Thymus (tissue), 11 donors: ENCODE results near the gene RIBC1. TPM values are rescaled to one million over a fixed set of nuclear protein-coding genes. Genes with fewer than 3 reads are reported as not detected.
"Not testable (repeated sequence)": the region's sequence is repeated elsewhere in the genome, so short reads cannot be mapped to it uniquely, and the experiment has no call there.

Experiments used
- DNase-seq, 9 donors: peaks; one replicate each; pipeline ENCODE4 v3.0.0-alpha.2; 2013; ENCODE audit warnings: low spot score in 9 of 9, low read depth in 6 of 9, missing footprints in 1 of 9
- H3K27ac ChIP-seq, 2 donors: one replicate each; pipeline ENCODE4 v1.5.1; 2013; ENCODE audit warnings: control low read depth in 1 of 2, low read depth in 1 of 2, low read length in 1 of 2, mild to moderate bottlenecking in 1 of 2, moderate library complexity in 1 of 2
- H3K27me3 ChIP-seq, 2 donors: one replicate each; pipeline ENCODE4 v1.5.1; 2013; ENCODE audit warnings: low read length in 1 of 2; ENCODE audit not compliant: control insufficient read depth in 2 of 2, insufficient read depth in 1 of 2
- H3K36me3 ChIP-seq, 2 donors: one replicate each; pipeline ENCODE4 v1.5.1; 2013; ENCODE audit warnings: low read length in 1 of 2, mild to moderate bottlenecking in 1 of 2, moderate library complexity in 1 of 2; ENCODE audit not compliant: control insufficient read depth in 2 of 2, insufficient read depth in 2 of 2
- H3K4me1 ChIP-seq, 2 donors: one replicate each; pipeline ENCODE4 v1.5.1; 2013; ENCODE audit warnings: low read length in 2 of 2; ENCODE audit not compliant: control insufficient read depth in 2 of 2, insufficient read depth in 2 of 2
- H3K4me3 ChIP-seq, 2 donors: one replicate each; pipeline ENCODE4 v1.5.1; 2013; ENCODE audit warnings: low read length in 2 of 2, control low read depth in 1 of 2, mild to moderate bottlenecking in 1 of 2
- H3K9me3 ChIP-seq, 2 donors: one replicate each; pipeline ENCODE4 v1.5.1; 2013; ENCODE audit warnings: low read length in 1 of 2, mild to moderate bottlenecking in 1 of 2; ENCODE audit not compliant: control insufficient read depth in 2 of 2, insufficient read depth in 1 of 2
- WGBS: extraction: QIAGEN DNeasy Blood & Tissue Kit; methylation state at CpG from one replicate; pipeline ENCODE4 v1.1.7; 2013; 5-methylcytosine and 5-hydroxymethylcytosine counted together
- polyA plus RNA-seq: library from polyadenylated mRNA; stranded (reverse); fragments of 200-250 nt; gene quantifications from one replicate; pipeline ENCODE4 v1.2.3, GENCODE V29; 2013
- total RNA-seq: library from RNA; stranded (reverse); fragments of 120-200 nt; gene quantifications from one replicate; pipeline ENCODE4 v1.2.4, GENCODE V29; 2013
- donor health status: healthy.

Gene RIBC1
- total and polyA plus RNA-seq, 2 donors, result 1.2 to 1.8 TPM

- DNase-seq, result no peak
- 96% methylated on average over 4 of the region's 4 CpGs for WGBS
- Histone ChIP-seq H3K27me3 (no peaks in the 10 kb centered on the region), H3K36me3 (peaks cover 47 to 72% of the 10 kb centered on the region in 2 donors), H3K27ac (no peak overlapping the region), H3K4me3 (no peak overlapping the region), H3K9me3 (no peaks in the 10 kb centered on the region), H3K4me1 (no peaks in the 10 kb centered on the region)
These were observed 39.1 kb upstream of the RIBC1 start for GRCh38 chrX:53383376-53384076.

- Histone ChIP-seq H3K27ac (no peak overlapping the region), H3K4me1 (no peaks in the 10 kb centered on the region), H3K27me3 (no peaks in the 10 kb centered on the region), H3K9me3 (no peaks in the 10 kb centered on the region), H3K36me3 (peaks cover 23 to 67% of the 10 kb centered on the region in 2 donors), H3K4me3 (no peak overlapping the region)
- DNase-seq, result no peak
- WGBS, result 96% methylated on average over 2 of the region's 2 CpGs
These were observed 26.9 kb upstream of the RIBC1 start for GRCh38 chrX:53395605-53396298.

- 97% methylated on average over 1 of the region's 1 CpG for WGBS
- Histone ChIP-seq H3K36me3 (peaks cover 26 to 73% of the 10 kb centered on the region in 2 donors), H3K27ac (no peak overlapping the region), H3K4me3 (no peak overlapping the region), H3K4me1 (no peaks in the 10 kb centered on the region), H3K9me3 (no peaks in the 10 kb centered on the region), H3K27me3 (no peaks in the 10 kb centered on the region)
- no peak for DNase-seq
These were observed 24.5 kb upstream of the RIBC1 start for GRCh38 chrX:53398216-53398615.

- Histone ChIP-seq H3K36me3 (peaks cover 45 to 82% of the 10 kb centered on the region in 2 donors), H3K4me1 (no peaks in the 10 kb centered on the region), H3K9me3 (no peaks in the 10 kb centered on the region), H3K27ac (no peak overlapping the region), H3K27me3 (no peaks in the 10 kb centered on the region), H3K4me3 (no peak overlapping the region)
- WGBS, result 98% methylated on average over 10 of the region's 10 CpGs
- no peak for DNase-seq
These were observed 19.1 kb upstream of the RIBC1 start for GRCh38 chrX:53403535-53403934.

GRCh38 chrX:53412446-53412845 is 10.2 kb upstream of the RIBC1 start:
- no peak overlapping the region for H3K4me3 ChIP-seq
- H3K27me3 ChIP-seq, result no peaks in the 10 kb centered on the region
- WGBS, result 89% methylated on average over 2 of the region's 2 CpGs
- H3K27ac ChIP-seq, result no peak overlapping the region
- no peaks in the 10 kb centered on the region for H3K4me1 ChIP-seq
- H3K36me3 ChIP-seq, result peaks cover 48 to 70% of the 10 kb centered on the region in 2 donors
- H3K9me3 ChIP-seq, result no peaks in the 10 kb centered on the region
- DNase-seq, result no peak

- H3K27ac ChIP-seq, H3K27me3 ChIP-seq, DNase-seq, H3K4me3 ChIP-seq, H3K9me3 ChIP-seq, H3K36me3 ChIP-seq: not testable (repeated sequence)
- H3K4me1 ChIP-seq, result peaks cover 11 to 20% of the 10 kb centered on the region in 2 donors
- 100% methylated on average over 3 of the region's 3 CpGs for WGBS
These were observed 2.3 kb upstream of the RIBC1 start for GRCh38 chrX:53420351-53420750.

GRCh38 chrX:53421125-53421524 is 1.5 kb upstream of the RIBC1 start:
- Histone ChIP-seq H3K27ac (no peak overlapping the region), H3K4me3 (peak overlapping the region; percentile 78 to 89), H3K9me3 (peaks cover 0 to 3% of the 10 kb centered on the region in 2 donors), H3K36me3 (peaks cover 0 to 2% of the 10 kb centered on the region in 2 donors), H3K4me1 (peaks cover 11 to 20% of the 10 kb centered on the region in 2 donors), H3K27me3 (no peaks in the 10 kb centered on the region)
- no peak for DNase-seq
- WGBS, result 50% methylated on average over 2 of the region's 2 CpGs

- H3K4me1 ChIP-seq, result peaks cover 11 to 20% of the 10 kb centered on the region in 2 donors
- peaks cover 0 to 2% of the 10 kb centered on the region in 2 donors for H3K36me3 ChIP-seq
- under 1% methylated on average over 15 of the region's 15 CpGs for WGBS
- H3K27ac ChIP-seq, result peak overlapping the region; percentile 96 to 98
- peaks cover 0 to 3% of the 10 kb centered on the region in 2 donors for H3K9me3 ChIP-seq
- DNase-seq, result peak in 4 of 9 donors; percentile 51 to 91 (median 78)
- no peaks in the 10 kb centered on the region for H3K27me3 ChIP-seq
- peak overlapping the region; percentile 78 to 89 for H3K4me3 ChIP-seq
These were observed 944 bp upstream of the RIBC1 start for GRCh38 chrX:53421772-53422085.

- DNase-seq, result peak; percentile 80 to 99 (median 95)
- WGBS, result under 1% methylated on average over 75 of the region's 75 CpGs
- Histone ChIP-seq H3K36me3 (peaks cover 0 to 2% of the 10 kb centered on the region in 2 donors), H3K4me1 (peaks cover 11 to 20% of the 10 kb centered on the region in 2 donors), H3K9me3 (peaks cover 0 to 3% of the 10 kb centered on the region in 2 donors), H3K27ac (peak within 1 kb of the TSS; percentile 96 to 98), H3K4me3 (peak within 1 kb of the TSS; percentile 78 to 89), H3K27me3 (no peaks in the 10 kb centered on the region)
These were observed 400 bp upstream of the RIBC1 start, which contains the start of gene SMC1A for GRCh38 chrX:53422086-53422860. Gene SMC1A, minus strand, starts transcription at chrX:53422654. Its CDS starts 54 bp downstream, at chrX:53422600.
